Liver (tissue), 9 donors: ENCODE data around the gene HOXA3. TPM values are rescaled to one million over a fixed set of nuclear protein-coding genes. Genes with fewer than 3 reads are reported as not detected.

Experiments
- DNase-seq: peaks from one replicate; pipeline ENCODE4 v3.0.0-alpha.2; 2017; ENCODE audit warnings: low spot score
- H3K27ac ChIP-seq, 2 donors: one replicate each; pipeline ENCODE4 v1.7.0; 2013; ENCODE audit warnings: inconsistent platforms in 2 of 2, low read length in 2 of 2, control low read depth in 1 of 2, low read depth in 1 of 2, mild to moderate bottlenecking in 1 of 2
- H3K27me3 ChIP-seq, 4 donors: one replicate each; pipeline versions ENCODE4 v1.6.1 to v1.7.0; 2013; ENCODE audit warnings: low read length in 3 of 4, inconsistent platforms in 1 of 4, mild to moderate bottlenecking in 1 of 4, moderate library complexity in 1 of 4; ENCODE audit not compliant: control insufficient read depth in 4 of 4, insufficient read depth in 4 of 4
- H3K36me3 ChIP-seq, 4 donors: one replicate each; pipeline versions ENCODE4 v1.6.1 to v1.7.0; 2013; ENCODE audit warnings: low read length in 3 of 4, mild to moderate bottlenecking in 3 of 4, low read depth in 1 of 4, moderate library complexity in 1 of 4; ENCODE audit not compliant: control insufficient read depth in 4 of 4, insufficient read depth in 3 of 4
- H3K4me1 ChIP-seq, 4 donors: one replicate each; pipeline versions ENCODE4 v1.6.1 to v1.7.0; 2013; ENCODE audit warnings: low read length in 3 of 4, mild to moderate bottlenecking in 3 of 4, moderate library complexity in 1 of 4; ENCODE audit not compliant: control insufficient read depth in 4 of 4, insufficient read depth in 4 of 4
- H3K4me3 ChIP-seq, 3 donors: one replicate each; pipeline versions ENCODE4 v1.6.1 to v1.7.0; 2013; ENCODE audit warnings: low read length in 3 of 3, control low read depth in 1 of 3, low read depth in 1 of 3, mild to moderate bottlenecking in 1 of 3
- H3K9ac ChIP-seq, 2 donors: one replicate each; pipeline ENCODE4 v1.7.0; 2013; ENCODE audit warnings: low read length in 2 of 2, mild to moderate bottlenecking in 2 of 2, moderate library complexity in 2 of 2, control low read depth in 1 of 2, low read depth in 1 of 2
- H3K9me3 ChIP-seq, 4 donors: one replicate each; pipeline versions ENCODE4 v1.6.1 to v1.7.0; 2013; ENCODE audit warnings: low read length in 3 of 4; ENCODE audit not compliant: control insufficient read depth in 4 of 4
- FOXA1 ChIP-seq: IDR thresholded peaks from 2 replicates; pipeline ENCODE4 v1.6.1; 2016; ENCODE audit warnings: antibody characterized with exemption
- FOXA2 ChIP-seq: IDR thresholded peaks from 2 replicates; pipeline ENCODE4 v1.6.1; 2016; ENCODE audit warnings: antibody characterized with exemption
- HNF4A ChIP-seq, 2 donors: conservative IDR thresholded peaks; 2 replicates each; pipeline ENCODE4 v1.6.1; 2016; ENCODE audit warnings: antibody characterized with exemption in 2 of 2, mild to moderate bottlenecking in 2 of 2
- HNF4G ChIP-seq: IDR thresholded peaks from 2 replicates; pipeline ENCODE4 v1.6.1; 2016; ENCODE audit warnings: antibody characterized with exemption
- JUND ChIP-seq, 2 donors: IDR thresholded peaks; 2 replicates each; pipeline ENCODE4 v1.6.1; 2016; ENCODE audit warnings: antibody characterized with exemption in 2 of 2
- MAX ChIP-seq: IDR thresholded peaks from 2 replicates; pipeline ENCODE4 v1.6.1; 2016; ENCODE audit warnings: antibody characterized with exemption
- RAD21 ChIP-seq, 2 donors: IDR thresholded peaks; 2 replicates each; pipeline ENCODE4 v1.6.1; 2016; ENCODE audit warnings: antibody characterized with exemption in 2 of 2, mild to moderate bottlenecking in 2 of 2
- RXRA ChIP-seq, 2 donors: IDR thresholded peaks; 2 replicates each; pipeline ENCODE4 v1.6.1; 2017 to 2018; ENCODE audit warnings: antibody characterized with exemption in 2 of 2, mild to moderate bottlenecking in 1 of 2
- TAF1 ChIP-seq: conservative IDR thresholded peaks from 2 replicates; pipeline ENCODE4 v1.6.1; 2016; ENCODE audit warnings: antibody characterized with exemption, mild to moderate bottlenecking
- YY1 ChIP-seq: IDR thresholded peaks from 2 replicates; pipeline ENCODE4 v1.6.1; 2016; ENCODE audit warnings: antibody characterized with exemption, mild to moderate bottlenecking
- ZBTB33 ChIP-seq: IDR thresholded peaks from 2 replicates; pipeline ENCODE4 v1.6.1; 2016; ENCODE audit warnings: antibody characterized with exemption
- WGBS: extraction: QIAGEN DNeasy Blood & Tissue Kit; methylation state at CpG from one replicate; pipeline ENCODE4 v1.1.7; 2013; 5-methylcytosine and 5-hydroxymethylcytosine counted together
- polyA plus RNA-seq, 2 donors: library from polyadenylated mRNA; stranded (reverse) in 1 of 2; unstranded in 1 of 2; fragments of 200-250 nt in 1 of 2; fragments of >200 nt in 1 of 2; fragmentation: Nextera tagmentation in 1 of 2; extraction: Ambion mirVana in 1 of 2; gene quantifications; one replicate each; pipeline versions ENCODE4 v1.2.1 to v1.2.3, GENCODE V29; 2013 to 2015
- total RNA-seq, 2 donors: library from RNA; depleted of rRNA; stranded (reverse); fragments of >200 nt; gene quantifications; one replicate each; pipeline ENCODE4 v1.2.3, GENCODE V29; 2014
- TF ChIP-seq, protein P1 (sequence below): IDR thresholded peaks from 2 replicates; pipeline ENCODE4 v1.6.1; 2016; ENCODE audit warnings: antibody characterized with exemption, mild to moderate bottlenecking
- TF ChIP-seq, protein P2 (sequence below): IDR thresholded peaks from 2 replicates; pipeline ENCODE4 v1.6.1; 2016; ENCODE audit warnings: antibody characterized with exemption
- donor health status: healthy.
- donor health status: healthy.
- donor health status: healthy.
- donor health status: healthy.
- donor health status: healthy.

The HOXA3 gene
- total and polyA plus RNA-seq, 4 donors, result 0.11 to 0.28 (median 0.20) TPM

GRCh38 chr7:27188386-27189294 lies 36.3 kb upstream of the HOXA3 start:
- H3K4me3 ChIP-seq, result peak overlapping the region in 1 of 3 donors; percentile 12
- H3K27ac ChIP-seq, result no peak overlapping the region
- no peak for TF ChIP-seq MAX
- no peak for TF ChIP-seq TAF1
- TF ChIP-seq JUND (IDR thresholded peaks at IDR 0.05), result no peak
- no peak for TF ChIP-seq FOXA2
- TF ChIP-seq, protein P1, sequence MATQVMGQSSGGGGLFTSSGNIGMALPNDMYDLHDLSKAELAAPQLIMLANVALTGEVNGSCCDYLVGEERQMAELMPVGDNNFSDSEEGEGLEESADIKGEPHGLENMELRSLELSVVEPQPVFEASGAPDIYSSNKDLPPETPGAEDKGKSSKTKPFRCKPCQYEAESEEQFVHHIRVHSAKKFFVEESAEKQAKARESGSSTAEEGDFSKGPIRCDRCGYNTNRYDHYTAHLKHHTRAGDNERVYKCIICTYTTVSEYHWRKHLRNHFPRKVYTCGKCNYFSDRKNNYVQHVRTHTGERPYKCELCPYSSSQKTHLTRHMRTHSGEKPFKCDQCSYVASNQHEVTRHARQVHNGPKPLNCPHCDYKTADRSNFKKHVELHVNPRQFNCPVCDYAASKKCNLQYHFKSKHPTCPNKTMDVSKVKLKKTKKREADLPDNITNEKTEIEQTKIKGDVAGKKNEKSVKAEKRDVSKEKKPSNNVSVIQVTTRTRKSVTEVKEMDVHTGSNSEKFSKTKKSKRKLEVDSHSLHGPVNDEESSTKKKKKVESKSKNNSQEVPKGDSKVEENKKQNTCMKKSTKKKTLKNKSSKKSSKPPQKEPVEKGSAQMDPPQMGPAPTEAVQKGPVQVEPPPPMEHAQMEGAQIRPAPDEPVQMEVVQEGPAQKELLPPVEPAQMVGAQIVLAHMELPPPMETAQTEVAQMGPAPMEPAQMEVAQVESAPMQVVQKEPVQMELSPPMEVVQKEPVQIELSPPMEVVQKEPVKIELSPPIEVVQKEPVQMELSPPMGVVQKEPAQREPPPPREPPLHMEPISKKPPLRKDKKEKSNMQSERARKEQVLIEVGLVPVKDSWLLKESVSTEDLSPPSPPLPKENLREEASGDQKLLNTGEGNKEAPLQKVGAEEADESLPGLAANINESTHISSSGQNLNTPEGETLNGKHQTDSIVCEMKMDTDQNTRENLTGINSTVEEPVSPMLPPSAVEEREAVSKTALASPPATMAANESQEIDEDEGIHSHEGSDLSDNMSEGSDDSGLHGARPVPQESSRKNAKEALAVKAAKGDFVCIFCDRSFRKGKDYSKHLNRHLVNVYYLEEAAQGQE, result no peak
- TF ChIP-seq FOXA1, result no peak
- no peak for TF ChIP-seq HNF4A (conservative IDR thresholded peaks at IDR 0.05)
- no peak for TF ChIP-seq YY1
- no peak for TF ChIP-seq ZBTB33
- TF ChIP-seq, protein P2, sequence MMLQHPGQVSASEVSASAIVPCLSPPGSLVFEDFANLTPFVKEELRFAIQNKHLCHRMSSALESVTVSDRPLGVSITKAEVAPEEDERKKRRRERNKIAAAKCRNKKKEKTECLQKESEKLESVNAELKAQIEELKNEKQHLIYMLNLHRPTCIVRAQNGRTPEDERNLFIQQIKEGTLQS, result no peak
- no peak for TF ChIP-seq RXRA (IDR thresholded peaks at IDR 0.05)
- no peak for DNase-seq
- H3K9ac ChIP-seq, result no peak overlapping the region
- H3K36me3 ChIP-seq, result no peaks in the 10 kb centered on the region
- WGBS, result 6% methylated on average over 49 of the region's 49 CpGs
- peaks cover 0 to 10% (median 0%) of the 10 kb centered on the region in 4 donors for H3K9me3 ChIP-seq
- peaks cover 14 to 34% (median 26%) of the 10 kb centered on the region in 4 donors for H3K4me1 ChIP-seq
- peaks cover 3 to 48% (median 34%) of the 10 kb centered on the region in 4 donors for H3K27me3 ChIP-seq

DNA sequence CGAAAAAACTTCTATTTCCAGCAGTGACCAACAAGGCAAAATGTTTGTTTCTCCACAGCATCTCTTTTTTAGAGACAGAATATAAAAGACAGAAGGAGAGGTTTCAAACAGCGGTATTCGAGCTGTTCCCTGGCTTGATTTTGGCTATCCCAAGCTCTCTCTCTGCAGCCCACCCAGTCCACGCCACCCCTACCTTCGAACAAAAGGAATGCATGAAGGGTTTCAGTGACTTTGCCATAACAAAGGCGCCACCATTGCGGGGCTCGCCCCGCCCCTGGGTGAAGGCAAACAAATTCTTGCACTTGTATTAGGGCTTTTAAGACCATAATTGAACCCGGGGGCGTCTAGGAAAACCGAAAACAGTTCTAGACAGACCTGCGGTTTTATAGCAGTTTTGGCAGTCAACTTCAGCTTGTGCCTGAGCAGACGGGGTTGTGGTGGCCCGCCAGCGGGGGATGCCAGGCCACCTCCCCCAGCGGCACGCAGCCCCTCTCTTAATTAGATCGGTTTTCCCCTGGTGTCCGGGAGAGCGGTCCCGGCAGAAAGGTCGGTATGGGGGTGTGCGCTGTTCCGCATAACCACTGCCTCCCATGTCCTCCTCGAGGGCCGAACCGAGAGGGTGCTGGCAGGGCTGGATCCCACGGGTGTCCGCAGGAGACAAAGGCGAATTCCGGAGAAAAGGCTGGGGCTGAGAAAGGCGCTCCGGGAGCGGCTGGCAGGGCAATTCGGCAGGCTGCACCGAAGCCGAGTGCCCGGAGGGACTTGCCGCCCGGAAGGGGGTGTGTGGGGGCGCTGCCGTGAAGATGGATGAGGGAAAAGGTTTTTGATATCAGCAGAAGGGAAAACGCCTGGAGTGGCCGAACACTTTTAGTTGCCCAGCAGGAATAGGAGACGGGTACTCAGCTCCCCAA lies 35.3 kb upstream of the HOXA3 start:
- no peak overlapping the region for H3K4me3 ChIP-seq
- H3K4me1 ChIP-seq, result peaks cover 13 to 37% (median 24%) of the 10 kb centered on the region in 4 donors
- no peak overlapping the region for H3K27ac ChIP-seq
- 5% methylated on average over 46 of the region's 46 CpGs for WGBS
- TF ChIP-seq RAD21 (IDR thresholded peaks at IDR 0.05), result no peak
- TF ChIP-seq, protein P2, result no peak
- TF ChIP-seq HNF4G, result no peak
- no peak for TF ChIP-seq ZBTB33
- DNase-seq, result no peak
- H3K9ac ChIP-seq, result no peak overlapping the region
- H3K27me3 ChIP-seq, result peaks cover 9 to 44% (median 39%) of the 10 kb centered on the region in 4 donors
- H3K9me3 ChIP-seq, result peaks cover 0 to 10% (median 0%) of the 10 kb centered on the region in 4 donors
- no peaks in the 10 kb centered on the region for H3K36me3 ChIP-seq
